NCI-H1092 treated with DMSO at 0.1 percent for 48 hours (cell line): ENCODE measurements around the gene CYP4F22.
"Not testable (repeated sequence)": the region's sequence is repeated elsewhere in the genome, so short reads cannot be mapped to it uniquely, and the experiment has no call there.

Experiments
- DNase-seq: peaks from one replicate; lab custom pipeline; 2025; lab: John Stamatoyannopoulos, UW

The CYP4F22 gene

DNA sequence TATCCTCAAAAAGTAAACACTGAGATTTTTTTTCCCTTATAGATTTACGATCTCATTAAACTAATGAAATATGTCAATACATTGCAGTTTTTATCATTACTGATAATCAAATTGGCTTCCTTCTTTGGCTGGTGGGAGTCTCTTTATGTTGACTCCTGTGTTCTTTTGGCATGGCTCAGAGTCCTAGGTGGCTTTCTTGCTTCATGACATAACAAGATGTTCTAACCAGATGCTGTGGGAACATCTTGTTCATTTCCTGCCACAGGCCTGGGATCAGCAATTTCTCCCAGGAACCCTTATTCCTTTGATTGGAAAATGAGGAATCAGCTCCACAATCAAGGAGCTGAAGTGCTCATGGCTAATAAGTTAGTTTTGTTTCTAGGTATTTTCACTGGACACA, 13.2 kb upstream of the CYP4F22 start:
- no peak for DNase-seq

DNA sequence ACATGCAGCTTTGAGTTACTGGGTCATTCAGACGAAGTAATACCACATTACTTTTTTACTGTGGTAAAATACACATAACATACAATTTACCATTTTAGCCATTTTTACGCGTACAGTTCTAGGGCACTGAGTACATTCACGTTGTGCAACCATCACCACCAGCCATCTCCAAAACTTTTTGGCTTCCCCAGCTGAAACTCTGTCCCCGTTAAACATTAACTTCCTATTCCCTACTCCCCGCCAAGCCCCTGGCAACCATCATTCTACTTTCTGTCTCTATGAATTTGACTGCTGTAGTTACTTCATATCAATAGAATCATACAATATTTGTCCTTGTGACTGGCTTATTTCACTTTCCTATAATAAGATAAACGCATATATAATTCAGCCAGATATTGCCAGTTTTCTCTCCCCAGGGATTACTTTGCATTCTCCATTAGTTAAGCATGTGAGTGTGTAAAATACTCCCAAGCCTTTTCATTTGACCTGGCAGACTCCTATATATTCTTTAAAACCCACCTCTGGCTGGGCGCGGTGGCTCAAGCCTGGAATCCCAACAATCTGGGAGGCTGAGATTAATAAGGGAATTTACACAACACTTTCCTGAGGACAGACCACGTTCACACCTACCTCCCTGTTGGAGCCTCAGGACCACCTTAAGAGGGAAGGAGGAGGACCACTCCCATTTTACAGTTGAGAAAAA, 10.0 kb upstream of the CYP4F22 start:
- DNase-seq: no peak

DNA sequence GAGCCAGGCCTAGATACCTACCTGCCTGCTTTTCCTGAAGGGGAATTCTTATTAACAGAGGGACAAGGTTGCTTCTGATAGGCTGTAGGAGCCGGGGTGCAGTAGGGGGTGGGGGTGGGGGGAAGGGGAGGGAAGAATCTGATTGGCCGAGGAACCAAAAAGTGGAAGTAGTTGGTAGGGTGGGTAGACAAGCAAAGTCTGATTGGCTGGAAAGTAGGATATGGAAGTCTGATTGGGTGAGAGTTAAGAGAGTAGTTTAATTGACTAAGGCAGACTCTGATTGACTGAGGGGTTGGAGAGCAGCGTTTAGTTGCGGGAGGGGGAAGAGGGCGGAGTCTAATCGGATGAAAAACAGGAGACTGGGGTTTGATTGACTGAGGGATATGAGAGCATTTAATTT, 9.4 kb upstream of the CYP4F22 start:
- DNase-seq: no peak

DNA sequence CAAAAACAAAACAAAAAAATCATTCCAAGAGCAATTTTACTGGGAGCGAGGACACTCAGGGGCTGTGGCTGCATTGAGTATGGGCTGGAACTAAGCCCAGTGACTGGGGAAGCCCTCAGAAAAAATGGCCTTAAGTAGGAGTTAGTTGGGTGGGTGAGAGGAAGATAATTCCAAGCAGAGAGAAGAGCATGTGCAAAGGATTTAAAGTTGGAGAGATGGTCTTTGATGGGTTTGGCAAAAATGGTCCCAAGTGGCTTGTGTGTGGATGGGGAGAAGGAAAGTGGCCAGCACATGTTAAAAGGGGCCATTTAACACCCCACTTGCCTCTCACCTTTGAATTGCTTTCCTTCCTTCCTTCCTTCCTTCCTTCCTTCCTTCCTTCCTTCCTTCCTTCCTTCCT, 6.7 kb upstream of the CYP4F22 start:
- DNase-seq: no peak

DNA sequence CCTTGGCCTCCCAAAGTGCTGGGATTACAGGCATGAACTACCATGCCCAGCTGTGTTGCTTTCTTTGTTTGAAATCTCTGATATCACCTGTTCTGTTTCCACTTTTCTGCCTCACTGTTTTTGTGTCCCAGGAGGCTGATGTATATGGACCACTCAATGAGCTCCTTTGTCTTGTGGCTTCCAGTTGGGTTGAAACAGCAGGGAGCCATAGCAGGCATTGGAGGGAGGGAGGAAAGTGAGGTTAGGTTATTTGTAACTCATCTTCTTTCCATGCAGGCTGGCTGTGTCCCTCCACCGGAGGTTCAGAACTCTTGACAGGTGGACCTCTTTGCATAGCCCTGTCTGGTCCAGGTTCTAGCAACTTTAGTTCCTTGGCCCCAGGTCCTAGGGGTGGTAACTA, 6.1 kb upstream of the CYP4F22 start:
- DNase-seq: no peak

DNA sequence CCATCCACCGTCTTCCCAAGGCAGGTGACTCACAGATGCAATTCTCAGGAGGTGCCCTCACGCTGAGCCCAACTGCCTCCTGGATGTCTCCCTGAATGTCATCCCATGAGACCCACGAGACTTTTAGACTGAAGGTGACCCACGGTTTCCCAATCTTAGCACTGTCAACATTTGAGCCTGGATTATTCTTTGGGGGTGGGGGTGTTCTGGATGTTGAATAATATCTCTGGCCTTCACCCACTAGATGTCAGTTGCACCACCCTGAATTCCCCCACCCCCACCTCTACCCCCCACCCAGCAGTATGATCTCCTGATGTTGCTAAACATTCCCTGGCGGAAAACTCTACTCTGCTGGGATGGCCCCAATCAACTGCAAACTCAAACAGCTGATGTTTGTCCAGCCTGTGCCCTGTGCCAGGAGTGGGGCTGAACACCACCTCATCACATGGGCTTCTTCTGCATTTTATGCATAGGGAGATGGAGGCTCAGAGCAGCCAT, 2.2 kb upstream of the CYP4F22 start:
- DNase-seq: no peak

DNA sequence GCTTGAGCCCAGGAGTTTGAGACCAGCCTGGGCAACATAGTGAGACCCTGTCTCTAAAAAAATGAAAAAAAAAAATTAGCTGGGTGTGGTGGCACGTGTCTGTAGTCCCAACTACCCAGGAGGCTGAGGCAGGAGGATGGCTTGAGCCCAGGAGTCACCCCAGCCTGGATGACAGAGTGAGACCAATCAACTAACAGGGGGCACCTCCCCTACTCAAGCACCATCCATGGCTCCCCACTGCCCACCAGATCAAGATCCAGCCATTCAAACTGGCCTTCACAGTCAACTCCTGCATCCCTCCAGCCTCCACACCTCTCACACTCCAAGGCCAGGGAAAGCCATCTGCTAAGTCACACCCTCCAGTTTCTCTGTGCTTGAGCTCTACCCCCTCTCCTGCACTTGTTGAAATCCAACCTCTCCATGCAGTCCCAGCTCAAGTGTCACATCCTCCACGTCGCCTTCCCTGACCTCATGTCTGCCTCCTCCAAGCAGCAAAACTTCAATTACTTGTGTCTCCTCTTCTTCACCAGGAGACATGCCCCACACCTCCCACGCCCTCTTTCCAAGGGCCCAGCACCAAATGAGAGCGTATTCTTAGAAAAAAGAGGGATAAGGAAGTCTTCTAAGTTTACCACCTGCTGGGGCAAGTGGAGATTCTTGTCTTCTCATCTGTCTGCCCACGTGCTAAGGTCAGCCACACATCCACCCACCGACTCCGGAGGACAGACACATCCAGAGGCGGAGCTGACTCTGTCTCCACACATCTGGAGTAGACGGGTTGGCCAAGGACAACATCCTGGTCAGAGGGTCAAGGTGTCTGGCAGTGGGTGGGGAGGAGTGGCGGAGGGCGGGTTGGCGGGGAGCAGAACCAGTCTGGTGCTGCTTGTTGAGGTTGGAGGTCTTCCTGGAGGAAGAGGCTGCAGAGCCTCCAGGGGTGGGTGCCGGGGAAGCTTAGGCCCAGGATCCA, 974 bp upstream of the CYP4F22 start:
- DNase-seq: no peak

DNA sequence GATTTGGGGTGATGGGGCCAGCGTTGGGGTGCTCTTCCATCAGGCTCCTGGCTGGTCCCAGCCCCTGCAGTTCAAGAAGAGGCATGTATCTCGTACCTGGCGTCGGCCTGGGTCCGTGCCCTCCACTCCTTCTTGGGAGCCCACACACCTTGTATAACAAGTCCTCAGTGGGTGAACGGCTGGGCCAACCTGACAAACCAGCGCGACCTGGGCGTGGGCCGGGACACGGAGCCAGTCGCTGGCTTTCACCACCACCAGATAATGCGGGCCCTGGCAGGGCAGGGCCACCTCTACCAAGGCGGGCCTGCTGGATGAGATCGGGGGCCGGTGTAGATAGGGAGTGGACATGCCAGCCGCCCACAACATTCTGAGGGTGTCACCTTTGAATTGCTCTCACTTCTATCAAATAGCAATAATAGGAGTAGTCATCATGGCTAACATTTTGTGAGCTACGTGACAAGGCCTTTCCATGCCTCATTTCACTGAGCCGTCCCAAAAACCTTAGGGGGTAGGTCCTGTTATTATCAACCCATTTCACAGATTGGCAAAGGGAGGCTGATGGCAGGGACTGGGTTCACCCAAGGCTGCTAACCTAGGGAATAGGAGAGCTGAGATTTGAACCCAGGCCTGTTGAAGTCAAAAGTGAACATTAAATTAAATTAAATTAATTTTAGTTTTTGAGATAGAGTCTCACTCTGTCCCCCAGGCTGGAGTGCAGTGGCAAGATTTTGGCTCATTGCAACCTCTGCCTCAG, 3.5 kb downstream of the CYP4F22 start:
- no peak for DNase-seq

DNA sequence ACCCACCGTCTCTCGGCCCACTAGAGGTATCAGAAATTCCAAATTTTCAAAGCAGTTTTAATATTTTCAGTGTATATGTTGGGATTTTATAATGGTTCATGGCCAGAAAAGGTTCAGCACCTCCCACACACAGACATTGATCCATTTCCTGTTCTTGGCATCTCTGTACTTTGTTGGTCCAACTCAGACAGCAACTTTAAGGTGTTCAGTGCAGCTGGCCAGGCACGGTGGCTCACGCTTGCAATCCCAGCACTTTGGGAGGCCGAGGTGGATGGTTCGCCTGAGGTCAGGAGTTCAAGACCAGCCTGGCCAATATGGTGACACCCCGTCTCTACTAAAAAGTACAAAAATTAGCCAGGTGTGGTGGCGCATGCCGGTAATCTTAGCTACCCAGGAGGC, 6.9 kb downstream of the CYP4F22 start:
- DNase-seq: not testable (repeated sequence)

DNA sequence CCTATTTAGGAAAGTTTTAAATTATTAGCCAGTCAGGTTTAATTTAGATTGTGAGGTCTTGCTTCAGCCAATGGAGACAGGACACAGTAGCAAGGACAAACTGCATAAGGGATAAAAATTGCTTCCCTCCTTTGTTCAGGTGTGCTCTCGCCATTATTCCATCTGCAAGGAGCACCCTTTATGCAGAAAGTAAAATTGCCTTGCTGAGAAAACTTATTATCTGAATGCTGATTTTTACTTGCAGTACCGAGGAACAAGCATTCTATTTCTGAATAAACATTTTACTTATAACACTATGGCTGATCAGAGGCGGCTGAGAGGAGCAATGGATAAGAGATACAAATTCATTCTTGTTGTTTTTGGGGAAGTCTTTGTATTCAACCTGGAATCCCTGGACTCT, 8.0 kb downstream of the CYP4F22 start:
- DNase-seq: no peak

DNA sequence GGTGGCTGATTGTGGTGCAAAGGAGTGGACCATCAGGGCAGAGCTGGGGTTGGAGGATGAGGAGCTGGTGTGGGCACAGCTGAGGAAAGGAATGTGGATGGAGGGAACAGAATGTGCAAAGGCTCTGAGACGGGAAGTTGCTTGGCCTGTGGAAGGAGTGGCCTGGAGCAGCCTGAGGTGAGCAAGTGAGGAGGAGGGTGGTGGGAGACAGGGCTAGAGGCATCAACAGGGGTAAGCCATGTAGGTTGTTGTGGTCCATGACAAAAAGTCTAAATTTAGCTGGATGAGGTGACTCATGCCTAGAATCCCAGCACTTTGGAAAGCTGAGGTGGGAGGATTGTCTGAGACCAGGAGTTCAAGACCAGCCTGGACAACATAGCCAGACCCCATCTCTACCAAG, 9.5 kb downstream of the CYP4F22 start:
- no peak for DNase-seq

DNA sequence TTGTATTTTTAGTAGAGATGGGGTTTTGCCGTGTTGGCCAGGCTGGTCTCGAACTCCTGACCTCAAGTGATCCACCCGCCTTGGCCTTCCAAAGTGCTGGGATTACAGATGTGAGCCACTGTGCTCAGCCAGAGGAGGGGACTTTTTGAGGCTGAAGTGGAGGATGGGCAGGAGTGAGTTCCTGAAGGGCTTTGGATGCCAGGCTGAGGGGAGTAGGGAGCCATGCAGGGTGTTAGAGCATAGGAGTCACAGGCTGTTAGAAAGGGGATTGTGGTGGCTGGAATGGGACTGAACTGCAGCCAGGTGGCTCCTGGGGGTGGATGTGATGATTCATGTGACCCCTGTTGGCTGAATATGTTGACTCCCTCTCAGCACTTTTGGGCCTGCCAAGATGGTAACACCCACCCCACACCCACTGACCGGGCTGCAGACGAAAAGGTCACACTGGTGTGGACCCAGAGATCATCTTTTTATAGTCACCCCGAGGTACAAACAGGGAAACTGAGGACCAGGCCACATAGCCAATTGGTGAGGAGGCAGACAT, 11.2 kb downstream of the CYP4F22 start:
- DNase-seq: no peak

DNA sequence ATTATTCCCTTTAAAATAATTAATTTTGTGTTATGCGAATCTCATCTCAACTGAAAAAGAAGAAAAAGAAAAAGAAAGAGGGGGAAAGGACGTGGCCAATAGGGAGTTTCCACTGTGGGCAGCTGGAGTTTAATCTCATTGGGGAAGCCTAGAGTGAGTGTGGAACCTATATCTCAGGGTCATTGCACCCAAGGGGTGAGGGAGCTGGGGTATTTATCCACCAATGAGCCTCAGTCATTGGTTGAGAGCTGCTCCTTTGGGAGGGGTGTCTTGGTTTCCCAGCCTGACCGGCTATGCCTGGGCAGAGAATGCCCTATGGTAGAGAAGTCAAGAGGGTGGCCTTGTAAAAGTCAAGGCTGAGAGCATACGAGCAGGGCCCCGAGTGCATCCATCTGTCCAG, 16.5 kb downstream of the CYP4F22 start:
- DNase-seq: no peak

DNA sequence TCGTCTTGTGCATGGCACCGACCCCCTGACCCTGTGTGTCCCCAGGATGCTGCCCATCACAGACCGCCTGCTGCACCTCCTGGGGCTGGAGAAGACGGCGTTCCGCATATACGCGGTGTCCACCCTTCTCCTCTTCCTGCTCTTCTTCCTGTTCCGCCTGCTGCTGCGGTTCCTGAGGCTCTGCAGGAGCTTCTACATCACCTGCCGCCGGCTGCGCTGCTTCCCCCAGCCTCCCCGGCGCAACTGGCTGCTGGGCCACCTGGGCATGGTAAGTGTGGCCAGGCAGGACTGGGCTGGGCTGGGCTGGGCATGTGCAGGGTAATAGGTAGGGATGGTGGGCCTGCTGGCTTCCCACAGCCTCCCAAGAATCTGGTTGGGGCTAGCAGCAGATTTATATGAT, 17.0 kb downstream of the CYP4F22 start:
- no peak for DNase-seq

DNA sequence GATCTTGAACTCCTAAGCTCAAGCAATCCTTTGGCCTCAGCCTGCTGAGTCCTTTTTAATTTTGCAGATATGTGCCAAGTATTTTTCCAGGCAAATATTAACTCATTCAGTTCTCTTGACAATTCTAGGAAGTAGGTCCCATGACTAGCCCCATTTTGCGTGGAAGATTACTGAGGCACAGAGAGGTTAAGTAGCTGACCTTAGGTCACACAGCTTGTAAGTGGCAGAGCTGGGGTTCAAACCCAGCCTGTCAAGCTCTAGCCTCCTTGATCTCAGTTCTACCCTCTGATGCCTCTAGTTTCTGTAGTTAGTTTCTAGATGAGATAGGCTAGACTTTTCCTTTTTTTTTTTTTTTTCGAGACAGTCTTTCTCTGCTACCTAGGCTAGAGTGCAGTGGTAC, 18.1 kb downstream of the CYP4F22 start:
- no peak for DNase-seq

DNA sequence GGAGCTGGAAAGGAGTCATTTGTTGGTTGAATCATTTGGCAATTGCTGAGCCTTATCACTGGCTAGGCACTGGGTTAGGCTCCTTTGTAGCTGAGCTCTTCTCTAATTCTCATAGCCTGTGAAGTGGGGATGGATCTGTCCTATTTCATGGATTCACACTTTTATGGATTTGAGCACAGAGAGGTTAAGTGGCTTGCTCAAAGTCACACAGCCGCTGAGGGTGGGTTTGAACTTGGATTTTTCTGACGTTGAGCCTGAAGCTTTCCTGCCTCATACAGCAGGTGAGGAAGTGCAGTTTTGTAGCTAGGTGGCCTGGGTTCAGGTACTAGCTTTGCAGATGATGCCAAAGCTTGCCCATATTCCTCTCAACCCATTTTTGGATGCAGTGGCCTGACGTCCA, 19.4 kb downstream of the CYP4F22 start:
- DNase-seq: no peak

DNA sequence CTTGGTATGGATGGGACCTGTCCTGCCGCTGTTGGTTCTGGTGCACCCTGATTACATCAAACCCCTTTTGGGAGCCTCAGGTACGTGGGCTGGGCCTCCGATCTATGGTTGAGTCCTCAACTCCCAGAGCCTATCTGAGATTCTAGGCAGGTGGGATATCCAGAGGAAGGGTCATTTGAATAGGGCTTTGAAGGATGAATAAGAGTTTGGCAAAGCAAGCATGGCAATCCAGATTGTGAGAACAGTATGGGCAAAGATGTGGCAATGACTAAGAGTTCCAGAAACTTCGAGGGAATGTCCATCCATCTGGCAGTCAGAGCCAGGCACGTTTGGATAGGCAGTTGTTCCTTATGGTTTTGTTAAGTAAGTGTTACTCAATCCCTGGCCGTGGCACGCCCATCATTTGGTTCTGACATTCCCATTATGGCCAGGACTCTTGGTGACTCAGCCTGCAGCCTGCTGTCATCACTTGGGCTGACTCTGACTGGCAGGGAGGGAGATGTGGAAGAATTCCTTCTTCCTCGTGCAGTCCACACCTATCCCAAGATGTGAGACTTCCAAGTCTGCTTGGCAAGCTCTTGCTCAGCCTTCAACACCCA, 21.5 kb downstream of the CYP4F22 start:
- no peak for DNase-seq

DNA sequence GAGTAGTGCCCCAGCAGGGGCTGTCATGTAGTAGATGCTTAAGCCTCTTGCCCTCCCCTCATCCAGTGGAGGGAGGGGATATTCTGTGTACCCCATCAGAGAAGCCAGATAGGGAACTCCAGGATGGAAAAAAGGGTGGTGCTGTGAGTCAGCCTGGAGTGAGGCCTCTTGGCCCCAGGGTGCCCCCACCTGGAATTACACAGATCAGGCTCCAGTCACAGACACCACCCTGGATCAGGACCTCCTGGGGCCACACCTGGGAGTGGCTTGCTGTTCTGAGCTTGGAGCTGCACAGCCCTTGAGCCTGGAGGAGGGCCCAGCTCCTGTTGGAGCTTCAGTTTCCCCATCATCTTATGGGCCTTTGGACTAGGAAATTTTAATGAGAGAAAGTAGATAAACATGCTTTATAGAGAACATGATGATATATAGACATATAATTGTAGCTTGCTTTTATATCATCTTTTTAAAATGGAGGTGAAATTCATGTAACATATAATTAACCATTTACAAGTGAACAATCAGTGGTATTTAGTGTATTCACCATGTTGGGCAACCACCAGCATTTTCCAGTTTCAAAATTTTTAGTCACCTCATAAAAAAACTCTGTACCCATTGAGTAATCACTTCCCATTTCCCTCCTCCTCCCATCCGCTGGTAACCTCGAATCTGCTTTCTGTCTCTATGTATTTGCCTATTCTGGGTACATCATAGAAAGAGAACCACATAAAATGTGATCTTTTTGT, 24.6 kb downstream of the CYP4F22 start:
- DNase-seq: no peak

DNA sequence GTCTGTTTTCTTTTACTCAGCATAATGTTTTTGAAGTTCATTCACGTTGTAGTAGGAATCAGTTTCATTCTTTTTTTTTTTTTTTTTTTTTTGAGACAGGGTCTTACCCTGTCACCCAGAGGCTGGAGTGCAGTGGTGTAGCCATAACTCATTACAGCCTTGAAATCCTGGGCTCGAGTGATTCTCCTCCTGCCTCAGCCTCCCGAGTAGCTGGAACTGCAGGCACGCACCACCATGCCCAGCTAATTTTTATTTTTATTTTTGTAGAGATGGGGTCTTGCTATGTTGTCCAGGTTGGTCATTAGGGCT, 25.2 kb downstream of the CYP4F22 start:
- DNase-seq: not testable (repeated sequence)

DNA sequence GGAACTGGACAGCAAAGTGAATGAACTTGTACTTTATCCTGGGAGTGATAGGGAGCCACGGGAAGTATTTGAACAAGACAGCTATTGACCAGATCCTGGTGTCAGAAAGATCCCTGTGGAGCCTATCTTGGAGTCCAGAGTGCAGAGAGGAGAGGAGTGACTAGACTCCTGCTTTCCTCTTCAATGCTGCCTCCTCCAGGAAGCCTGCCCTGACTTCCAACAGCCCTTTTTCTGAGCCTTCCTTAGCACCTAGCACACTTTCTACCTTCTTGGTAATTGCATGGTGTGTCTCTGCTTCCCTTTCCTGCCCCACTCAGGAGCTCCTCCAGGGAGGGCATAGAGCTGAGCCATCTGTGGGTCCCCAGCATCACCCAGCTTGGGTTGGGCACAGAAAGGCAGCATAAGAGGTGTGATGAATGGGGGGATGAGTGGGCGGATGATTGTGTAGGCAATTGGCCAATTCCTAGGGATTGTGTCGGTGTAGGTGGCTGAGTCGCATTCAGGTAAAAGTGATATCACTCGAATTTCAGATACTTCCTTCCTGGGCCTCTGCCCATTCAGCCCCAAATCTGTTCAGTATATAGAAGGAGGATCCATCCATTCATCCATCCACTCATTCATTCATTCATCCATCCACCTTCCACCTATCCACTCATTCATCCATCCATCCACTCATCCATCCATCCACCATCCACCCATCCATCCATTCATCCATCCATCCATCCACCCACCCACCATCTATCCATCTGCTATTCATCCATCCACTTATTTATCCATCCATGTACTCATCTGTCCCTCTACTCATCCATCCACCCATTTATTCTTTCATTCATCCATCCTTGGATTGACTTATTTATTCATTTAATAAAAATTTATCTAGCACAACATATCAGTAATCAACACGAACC, 26.9 kb downstream of the CYP4F22 start:
- no peak for DNase-seq
